A673 (cell line): ENCODE results near the gene ADGRG3.

Experiments
- EZH2 ChIP-seq: fragments of 200-600 bp; sonication (generic); IDR thresholded peaks from 2 replicates; pipeline ENCODE4 v1.6.1; 2017; ENCODE audit warnings: borderline replicate concordance, low read depth, mild to moderate bottlenecking, mixed read lengths, antibody characterized with exemption, low read length; ENCODE audit not compliant: poor library complexity, severe bottlenecking
- TF ChIP-seq, protein P1 (sequence below): fragments of 300-800, 200-600 bp; sonication (generic); conservative IDR thresholded peaks from 2 replicates; pipeline ENCODE4 v1.5.1; 2017; ENCODE audit warnings: low read depth, mild to moderate bottlenecking, antibody characterized with exemption, low read length, moderate library complexity, mixed read lengths

DNA sequence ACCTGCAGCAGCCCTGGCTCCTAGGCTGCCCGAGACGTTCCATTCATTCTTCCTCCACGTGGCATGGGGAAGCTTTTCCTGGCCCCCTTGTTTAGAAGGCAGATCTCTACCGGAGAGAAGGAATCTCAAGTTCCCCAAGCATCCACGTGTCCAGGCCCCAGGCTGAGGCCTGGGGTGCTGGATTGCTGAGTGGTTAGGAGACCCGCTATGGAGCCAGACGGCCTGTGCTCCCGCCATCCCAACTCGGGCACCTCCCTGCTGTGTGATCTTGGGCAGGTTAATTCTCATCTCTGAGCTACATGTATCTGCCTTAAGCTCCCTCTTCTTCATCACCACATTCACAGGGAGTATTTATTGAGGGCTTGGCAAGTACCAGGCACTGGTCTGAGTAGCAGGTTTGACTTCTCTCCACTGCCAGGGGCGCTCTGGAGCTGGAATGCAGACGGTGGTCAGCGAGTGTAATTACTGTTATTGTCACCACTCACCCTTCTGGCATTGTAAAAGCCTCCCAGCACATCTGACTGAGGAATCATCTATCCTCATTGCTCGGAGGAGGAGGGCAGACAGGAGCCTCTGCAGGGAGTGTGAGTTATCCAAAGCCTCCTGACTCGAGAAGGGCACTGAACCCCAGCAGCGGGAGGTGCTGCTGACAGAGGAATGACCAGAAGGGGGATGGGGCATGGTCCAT is 40.8 kb upstream of the ADGRG3 start:
- TF ChIP-seq, protein P1, sequence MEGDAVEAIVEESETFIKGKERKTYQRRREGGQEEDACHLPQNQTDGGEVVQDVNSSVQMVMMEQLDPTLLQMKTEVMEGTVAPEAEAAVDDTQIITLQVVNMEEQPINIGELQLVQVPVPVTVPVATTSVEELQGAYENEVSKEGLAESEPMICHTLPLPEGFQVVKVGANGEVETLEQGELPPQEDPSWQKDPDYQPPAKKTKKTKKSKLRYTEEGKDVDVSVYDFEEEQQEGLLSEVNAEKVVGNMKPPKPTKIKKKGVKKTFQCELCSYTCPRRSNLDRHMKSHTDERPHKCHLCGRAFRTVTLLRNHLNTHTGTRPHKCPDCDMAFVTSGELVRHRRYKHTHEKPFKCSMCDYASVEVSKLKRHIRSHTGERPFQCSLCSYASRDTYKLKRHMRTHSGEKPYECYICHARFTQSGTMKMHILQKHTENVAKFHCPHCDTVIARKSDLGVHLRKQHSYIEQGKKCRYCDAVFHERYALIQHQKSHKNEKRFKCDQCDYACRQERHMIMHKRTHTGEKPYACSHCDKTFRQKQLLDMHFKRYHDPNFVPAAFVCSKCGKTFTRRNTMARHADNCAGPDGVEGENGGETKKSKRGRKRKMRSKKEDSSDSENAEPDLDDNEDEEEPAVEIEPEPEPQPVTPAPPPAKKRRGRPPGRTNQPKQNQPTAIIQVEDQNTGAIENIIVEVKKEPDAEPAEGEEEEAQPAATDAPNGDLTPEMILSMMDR: no peak
- TF ChIP-seq EZH2: no peak
